WTC11 (cell line): ENCODE measurements around the gene PSMD11. TPM values are rescaled to one million over a fixed set of nuclear protein-coding genes. Genes with fewer than 3 reads are reported as not detected.

Source experiments
- ATAC-seq: fragments of 200-7000 bp; cut with Tn5 transposase; 2 replicates; pipeline ENCODE4 v1.10.0; 2021; ENCODE audit warnings: mild to moderate bottlenecking, moderate library complexity
- CTCF ChIA-PET: fragments of 300-600 bp; sonication (Branson Sonifier 250); formaldehyde crosslinking; loops from one replicate; lab custom pipeline; 2021; ENCODE audit warnings: antibody characterized with exemption; lab: Charles Lee
- POLR2A ChIA-PET: fragments of 350-600 bp; sonication (Branson Sonifier 250); formaldehyde crosslinking; loops from one replicate; lab custom pipeline; 2021; ENCODE audit warnings: antibody characterized with exemption; lab: Charles Lee
- DNase-seq: peaks from one replicate; pipeline ENCODE4 v3.0.0; 2021; ENCODE audit warnings: low spot score
- H3K27ac Mint-ChIP-seq: 2 replicates; pipeline ENCODE4 v1.8.0; 2021; ENCODE audit warnings: mixed read lengths
- H3K27me3 Mint-ChIP-seq: 2 replicates; pipeline ENCODE4 v1.8.0; 2021; ENCODE audit warnings: low read depth, mild to moderate bottlenecking, moderate library complexity, mixed read lengths
- H3K36me3 Mint-ChIP-seq: 2 replicates; pipeline ENCODE4 v1.8.0; 2021; ENCODE audit warnings: mixed read lengths
- H3K4me1 Mint-ChIP-seq: 2 replicates; pipeline ENCODE4 v1.8.0; 2022; ENCODE audit warnings: mixed read lengths
- H3K4me3 Mint-ChIP-seq: 2 replicates; pipeline ENCODE4 v1.8.0; 2021; ENCODE audit warnings: mild to moderate bottlenecking, moderate library complexity, mixed read lengths
- H3K9me3 Mint-ChIP-seq: 2 replicates; pipeline ENCODE4 v1.8.0; 2021; ENCODE audit warnings: mixed read lengths
- ARID4B ChIP-seq: sonication (generic); formaldehyde crosslinking; IDR thresholded peaks from 2 replicates; pipeline ENCODE4 v1.8.0; 2023; ENCODE audit warnings: missing genetic modification reagents, mild to moderate bottlenecking, borderline replicate concordance
- CREM ChIP-seq: sonication (generic); formaldehyde crosslinking; IDR thresholded peaks from 2 replicates; pipeline ENCODE4 v1.8.1; 2022; ENCODE audit warnings: mild to moderate bottlenecking, missing genetic modification reagents, moderate library complexity
- FOXP1 ChIP-seq: sonication (generic); formaldehyde crosslinking; IDR thresholded peaks from 2 replicates; pipeline ENCODE4 v1.8.0; 2022; ENCODE audit warnings: missing genetic modification reagents, mild to moderate bottlenecking, moderate library complexity, borderline replicate concordance
- GTF2I ChIP-seq: fragments of 250-450 bp; sonication (Bioruptor Pico); conservative IDR thresholded peaks from 2 replicates; pipeline ENCODE4 v1.4.0; 2021; ENCODE audit warnings: mild to moderate bottlenecking
- HMGA2 ChIP-seq: fragments of 250-450 bp; sonication (Bioruptor Pico); IDR thresholded peaks from 2 replicates; pipeline ENCODE4 v1.4.0; 2021; ENCODE audit warnings: mild to moderate bottlenecking, moderate library complexity
- IRF2 ChIP-seq: sonication (generic); formaldehyde crosslinking; IDR thresholded peaks from 2 replicates; pipeline ENCODE4 v1.8.0; 2022; ENCODE audit warnings: low read depth, missing genetic modification reagents, borderline replicate concordance
- MLX ChIP-seq: sonication (generic); formaldehyde crosslinking; IDR thresholded peaks from 2 replicates; pipeline ENCODE4 v1.8.1; 2023; ENCODE audit warnings: mild to moderate bottlenecking, missing genetic modification reagents, moderate library complexity
- NR2C2 ChIP-seq: sonication (generic); formaldehyde crosslinking; IDR thresholded peaks from 2 replicates; pipeline ENCODE4 v1.8.0; 2022; ENCODE audit warnings: mild to moderate bottlenecking, missing genetic modification reagents
- SOX15 ChIP-seq: fragments of 250-450 bp; sonication (Bioruptor Pico); IDR thresholded peaks from 2 replicates; pipeline ENCODE4 v1.9.0; 2021; ENCODE audit warnings: mild to moderate bottlenecking
- SP1 ChIP-seq: sonication (generic); formaldehyde crosslinking; conservative IDR thresholded peaks from 2 replicates; pipeline ENCODE4 v1.8.1; 2022; ENCODE audit warnings: missing genetic modification reagents
- TEAD4 ChIP-seq: sonication (generic); formaldehyde crosslinking; IDR thresholded peaks from 2 replicates; pipeline ENCODE4 v1.8.0; 2022; ENCODE audit warnings: mild to moderate bottlenecking, missing genetic modification reagents
- TP53 ChIP-seq: sonication (generic); formaldehyde crosslinking; IDR thresholded peaks from 2 replicates; pipeline ENCODE4 v1.8.1; 2023; ENCODE audit warnings: mild to moderate bottlenecking, missing genetic modification reagents
- USF2 ChIP-seq: sonication (generic); formaldehyde crosslinking; IDR thresholded peaks from 2 replicates; pipeline ENCODE4 v1.8.1; 2023; ENCODE audit warnings: mild to moderate bottlenecking, missing genetic modification reagents, moderate library complexity
- ZNF138 ChIP-seq: sonication (generic); formaldehyde crosslinking; conservative IDR thresholded peaks from 2 replicates; pipeline ENCODE4 v1.8.1; 2022; ENCODE audit warnings: mild to moderate bottlenecking, moderate library complexity, missing genetic modification reagents
- ZNF423 ChIP-seq: fragments of 250-450 bp; sonication (Bioruptor Pico); IDR thresholded peaks from 2 replicates; pipeline ENCODE4 v2.1.2; 2022; ENCODE audit warnings: mild to moderate bottlenecking, moderate library complexity
- ZSCAN18 ChIP-seq: fragments of 250-450 bp; sonication (Bioruptor Pico); IDR thresholded peaks from 2 replicates; pipeline ENCODE4 v2.1.2; 2022; ENCODE audit warnings: mild to moderate bottlenecking, moderate library complexity
- total RNA-seq: library from RNA; stranded (reverse); gene quantifications from 3 replicates; pipeline ENCODE4 v1.2.3, GENCODE V29; 2021
- TF ChIP-seq, protein P1 (sequence below): fragments of 250-450 bp; sonication (Bioruptor Pico); IDR thresholded peaks from 2 replicates; pipeline ENCODE4 v1.9.0; 2021; ENCODE audit warnings: mild to moderate bottlenecking
- TF ChIP-seq, protein P2 (sequence below): sonication (generic); formaldehyde crosslinking; IDR thresholded peaks from 2 replicates; pipeline ENCODE4 v1.8.1; 2023; ENCODE audit warnings: mild to moderate bottlenecking, moderate library complexity, missing genetic modification reagents

PSMD11 gene
- total RNA-seq, 1 experiment from 2014 or later: 155 TPM

DNA sequence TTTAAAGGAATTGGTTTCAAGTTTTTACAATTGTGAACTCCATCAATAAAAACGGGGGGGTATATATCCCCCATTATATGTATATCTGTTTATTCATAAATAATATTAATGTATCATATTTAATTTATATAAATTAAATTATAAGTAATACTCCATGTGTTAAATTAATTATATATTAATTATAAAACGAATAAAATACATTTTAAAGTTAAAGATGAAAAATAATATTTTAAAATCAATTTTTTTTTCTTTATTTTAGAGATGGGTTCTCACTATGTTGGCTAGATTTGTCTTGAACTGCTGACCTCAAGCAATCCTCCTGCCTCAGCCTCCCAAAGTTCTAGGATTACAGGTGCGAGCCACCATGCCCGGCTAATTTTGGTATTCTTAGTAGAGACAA is 17.4 kb upstream of the PSMD11 start:
- Mint-ChIP-seq H3K27ac (no peak overlapping the region), H3K36me3 (peaks cover 19% of the 10 kb centered on the region), H3K9me3 (peaks cover 30% of the 10 kb centered on the region), H3K4me1 (no peaks in the 10 kb centered on the region), H3K4me3 (no peak overlapping the region), H3K27me3 (peaks cover 4% of the 10 kb centered on the region; the same call in 1 of the 2 replicates)
- CTCF ChIA-PET: interaction anchor here (3.4 kb wide), 1 partner anchor 17 kb away, joined by 14 read pairs; the partner anchor contains the start of gene PSMD11
- TF ChIP-seq HMGA2 (CRISPR knock-in tag) (peak; percentile 99), TP53 (no peak), SP1 (CRISPR knock-in tag) (no peak)
- DNase-seq (no peak), ATAC-seq (no peak)
- POLR2A ChIA-PET: no interaction called here

GRCh38 chr17:32429598-32429997 is 14.7 kb upstream of the PSMD11 start:
- POLR2A ChIA-PET: no interaction called here
- H3K27me3 Mint-ChIP-seq: peaks cover 4% of the 10 kb centered on the region; the same call in 1 of the 2 replicates
- peaks cover 19% of the 10 kb centered on the region for H3K36me3 Mint-ChIP-seq
- TF ChIP-seq TEAD4 (CRISPR knock-in tag): no peak
- TF ChIP-seq, protein P1, sequence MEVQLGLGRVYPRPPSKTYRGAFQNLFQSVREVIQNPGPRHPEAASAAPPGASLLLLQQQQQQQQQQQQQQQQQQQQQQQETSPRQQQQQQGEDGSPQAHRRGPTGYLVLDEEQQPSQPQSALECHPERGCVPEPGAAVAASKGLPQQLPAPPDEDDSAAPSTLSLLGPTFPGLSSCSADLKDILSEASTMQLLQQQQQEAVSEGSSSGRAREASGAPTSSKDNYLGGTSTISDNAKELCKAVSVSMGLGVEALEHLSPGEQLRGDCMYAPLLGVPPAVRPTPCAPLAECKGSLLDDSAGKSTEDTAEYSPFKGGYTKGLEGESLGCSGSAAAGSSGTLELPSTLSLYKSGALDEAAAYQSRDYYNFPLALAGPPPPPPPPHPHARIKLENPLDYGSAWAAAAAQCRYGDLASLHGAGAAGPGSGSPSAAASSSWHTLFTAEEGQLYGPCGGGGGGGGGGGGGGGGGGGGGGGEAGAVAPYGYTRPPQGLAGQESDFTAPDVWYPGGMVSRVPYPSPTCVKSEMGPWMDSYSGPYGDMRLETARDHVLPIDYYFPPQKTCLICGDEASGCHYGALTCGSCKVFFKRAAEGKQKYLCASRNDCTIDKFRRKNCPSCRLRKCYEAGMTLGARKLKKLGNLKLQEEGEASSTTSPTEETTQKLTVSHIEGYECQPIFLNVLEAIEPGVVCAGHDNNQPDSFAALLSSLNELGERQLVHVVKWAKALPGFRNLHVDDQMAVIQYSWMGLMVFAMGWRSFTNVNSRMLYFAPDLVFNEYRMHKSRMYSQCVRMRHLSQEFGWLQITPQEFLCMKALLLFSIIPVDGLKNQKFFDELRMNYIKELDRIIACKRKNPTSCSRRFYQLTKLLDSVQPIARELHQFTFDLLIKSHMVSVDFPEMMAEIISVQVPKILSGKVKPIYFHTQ (CRISPR knock-in tag): no peak
- no peak overlapping the region for H3K27ac Mint-ChIP-seq
- ATAC-seq (no peak), DNase-seq (no peak)
- H3K4me3 Mint-ChIP-seq: no peak overlapping the region
- CTCF ChIA-PET: interaction anchor here (2.5 kb wide), 1 partner anchor 15 kb away, joined by 10 read pairs; the partner anchor contains the start of gene PSMD11
- H3K4me1 Mint-ChIP-seq: no peaks in the 10 kb centered on the region
- H3K9me3 Mint-ChIP-seq: peaks cover 35% of the 10 kb centered on the region

GRCh38 chr17:32440722-32441121 is 3.6 kb upstream of the PSMD11 start:
- CTCF ChIA-PET: interaction anchor here (1.5 kb wide), 1 partner anchor 46 kb away, joined by 7 read pairs; the partner anchor contains the start of gene CDK5R1
- peaks cover 34% of the 10 kb centered on the region for H3K27me3 Mint-ChIP-seq
- H3K9me3 Mint-ChIP-seq: peaks cover 13% of the 10 kb centered on the region
- H3K4me3 Mint-ChIP-seq: no peak overlapping the region
- ATAC-seq (no peak), DNase-seq (no peak)
- H3K27ac Mint-ChIP-seq: no peak overlapping the region
- peaks cover 6% of the 10 kb centered on the region for H3K4me1 Mint-ChIP-seq
- POLR2A ChIA-PET: no interaction called here
- peaks cover 3% of the 10 kb centered on the region; the same call in 1 of the 2 replicates for H3K36me3 Mint-ChIP-seq
- TF ChIP-seq GTF2I (no peak), FOXP1 (no peak), NR2C2 (no peak), SOX15 (CRISPR knock-in tag) (no peak), USF2 (CRISPR knock-in tag) (no peak), ZNF423 (CRISPR knock-in tag) (no peak), IRF2 (CRISPR knock-in tag) (no peak), ARID4B (CRISPR knock-in tag) (no peak), MLX (CRISPR knock-in tag) (no peak), ZSCAN18 (CRISPR knock-in tag) (no peak), ZNF138 (CRISPR knock-in tag) (no peak), CREM (CRISPR knock-in tag) (no peak)
- TF ChIP-seq, protein P2, sequence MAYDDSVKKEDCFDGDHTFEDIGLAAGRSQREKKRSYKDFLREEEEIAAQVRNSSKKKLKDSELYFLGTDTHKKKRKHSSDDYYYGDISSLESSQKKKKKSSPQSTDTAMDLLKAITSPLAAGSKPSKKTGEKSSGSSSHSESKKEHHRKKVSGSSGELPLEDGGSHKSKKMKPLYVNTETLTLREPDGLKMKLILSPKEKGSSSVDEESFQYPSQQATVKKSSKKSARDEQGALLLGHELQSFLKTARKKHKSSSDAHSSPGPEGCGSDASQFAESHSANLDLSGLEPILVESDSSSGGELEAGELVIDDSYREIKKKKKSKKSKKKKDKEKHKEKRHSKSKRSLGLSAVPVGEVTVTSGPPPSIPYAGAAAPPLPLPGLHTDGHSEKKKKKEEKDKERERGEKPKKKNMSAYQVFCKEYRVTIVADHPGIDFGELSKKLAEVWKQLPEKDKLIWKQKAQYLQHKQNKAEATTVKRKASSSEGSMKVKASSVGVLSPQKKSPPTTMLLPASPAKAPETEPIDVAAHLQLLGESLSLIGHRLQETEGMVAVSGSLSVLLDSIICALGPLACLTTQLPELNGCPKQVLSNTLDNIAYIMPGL (CRISPR knock-in tag): no peak
